AG04450 (cell line): Measurements from ENCODE around the gene NHS. TPM values are rescaled to one million over a fixed set of nuclear protein-coding genes. Genes with fewer than 3 reads are reported as not detected.
A peak's percentile ranks its signal among the peaks of the same experiment; 100 is the strongest.

Experiments
- CTCF ChIA-PET: fragments of 300-600, 350-600 bp; formaldehyde crosslinking; extraction: SDS; loops from one replicate; lab custom pipeline; 2022; ENCODE audit warnings: antibody characterized with exemption, inconsistent platforms; lab: Charles Lee
- POLR2A ChIA-PET: fragments of 350-600 bp; formaldehyde crosslinking; extraction: SDS; loops from one replicate; lab custom pipeline; 2021; ENCODE audit warnings: antibody characterized with exemption, inconsistent platforms; lab: Yijun Ruan, JAX
- DNase-seq: peaks from one replicate; pipeline ENCODE4 v3.0.0-alpha.2; 2011; ENCODE audit warnings: low read depth, low spot score
- H3K27ac ChIP-seq: one replicate; pipeline ENCODE4 v1.5.1; 2012; ENCODE audit warnings: low read depth, low read length, control low read depth
- H3K27me3 ChIP-seq: one replicate; pipeline ENCODE4 v1.6.0; 2012; ENCODE audit warnings: low read length; ENCODE audit not compliant: control insufficient read depth, insufficient read depth
- H3K4me3 ChIP-seq: 2 replicates; pipeline ENCODE4 v1.5.1; 2011; ENCODE audit warnings: mild to moderate bottlenecking, low read depth, low read length, control low read depth
- H3K9me3 ChIP-seq: 2 replicates; pipeline ENCODE4 v1.5.1; 2012; ENCODE audit warnings: low read length; ENCODE audit not compliant: control insufficient read depth, insufficient read depth
- polyA plus RNA-seq: library from polyadenylated mRNA; depleted of rRNA; stranded (reverse); fragments of >200 nt; gene quantifications from 2 replicates; pipeline ENCODE4 v1.2.3, GENCODE V29; 2011
- TF ChIP-seq, protein P1 (sequence below): IDR thresholded peaks from 2 replicates; pipeline ENCODE4 v1.5.1; 2011; ENCODE audit warnings: low read depth, low read length, control low read depth, inconsistent platforms

Gene NHS
- polyA plus RNA-seq, 1 experiment, result 2.0 TPM

DNA sequence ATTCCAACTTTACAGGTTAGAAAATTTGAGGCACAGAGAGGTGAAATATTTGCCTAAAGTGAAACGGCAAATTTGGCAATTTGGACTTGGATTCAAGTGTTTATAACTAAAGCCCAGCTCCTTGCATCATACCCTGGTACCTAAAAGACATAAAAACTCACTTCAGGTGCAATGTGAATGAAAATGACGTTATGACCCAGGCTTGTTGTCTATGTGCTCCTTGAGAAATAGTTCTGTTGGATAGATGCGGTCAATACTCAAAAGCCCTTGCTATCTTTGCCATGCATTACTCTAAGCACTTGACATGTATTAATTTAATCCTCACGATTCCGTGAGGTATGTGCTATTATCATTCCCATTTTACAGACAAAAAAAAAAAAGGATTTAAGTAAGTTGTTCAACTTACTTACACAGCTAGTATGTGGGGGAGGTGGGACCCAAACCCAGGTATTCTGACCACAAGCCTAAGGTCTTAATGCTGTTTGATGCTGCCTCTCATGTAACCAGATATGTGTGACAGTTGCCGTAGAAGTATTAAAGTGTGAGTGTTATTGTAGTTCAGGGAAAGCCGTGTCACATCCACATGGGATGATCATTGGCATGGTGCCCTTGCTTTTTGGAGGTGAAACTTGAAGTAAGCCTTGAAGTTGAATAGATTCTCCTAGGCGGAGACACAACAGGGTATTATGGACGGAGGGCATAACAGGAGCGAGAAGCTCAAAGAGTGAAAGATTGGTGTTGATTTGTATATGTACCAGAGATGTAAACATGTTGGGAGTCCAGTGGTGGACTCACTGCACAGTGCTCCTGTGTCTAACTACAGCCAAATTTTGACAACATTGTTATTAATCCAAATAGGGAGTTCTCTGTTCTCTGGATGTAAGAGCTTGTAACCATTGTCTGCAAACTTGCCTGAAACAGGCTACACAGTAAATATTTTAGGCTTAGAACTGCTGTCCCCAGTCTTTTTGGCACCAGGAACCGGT is 365.4 kb downstream of the NHS start:
- CTCF ChIA-PET, result no interaction called here
- POLR2A ChIA-PET, result interaction anchor here (0.7 kb wide), 1 partner anchor 69 kb away, joined by 7 read pairs; no protein-coding TSS in a partner anchor
- H3K4me3 ChIP-seq, result no peak overlapping the region

DNA sequence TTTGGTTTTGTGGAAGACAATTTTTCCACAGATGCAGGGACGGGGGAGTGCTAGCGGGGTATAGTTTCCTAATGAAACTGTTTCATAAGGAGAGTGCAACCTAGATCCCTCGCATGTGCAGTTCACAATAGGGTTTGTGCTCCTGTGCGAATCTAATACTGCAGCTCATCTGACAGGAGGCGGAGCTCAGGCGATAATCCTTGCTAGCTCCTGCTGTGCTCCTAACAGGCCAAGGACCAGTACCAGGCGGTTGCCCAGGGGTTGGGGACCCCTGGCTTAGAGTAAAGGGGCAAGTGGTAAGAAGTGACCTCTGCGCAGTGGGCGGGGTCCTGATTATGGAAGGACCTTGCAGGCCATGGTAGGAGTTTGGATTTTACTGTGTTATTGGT is 366.1 kb downstream of the NHS start:
- CTCF ChIA-PET, result no interaction called here
- Histone ChIP-seq H3K4me3 (no peak overlapping the region), H3K27me3 (no peaks in the 10 kb centered on the region), H3K27ac (no peak overlapping the region), H3K9me3 (no peaks in the 10 kb centered on the region)
- DNase-seq, result no peak
- POLR2A ChIA-PET, result no interaction called here
- TF ChIP-seq, protein P1, sequence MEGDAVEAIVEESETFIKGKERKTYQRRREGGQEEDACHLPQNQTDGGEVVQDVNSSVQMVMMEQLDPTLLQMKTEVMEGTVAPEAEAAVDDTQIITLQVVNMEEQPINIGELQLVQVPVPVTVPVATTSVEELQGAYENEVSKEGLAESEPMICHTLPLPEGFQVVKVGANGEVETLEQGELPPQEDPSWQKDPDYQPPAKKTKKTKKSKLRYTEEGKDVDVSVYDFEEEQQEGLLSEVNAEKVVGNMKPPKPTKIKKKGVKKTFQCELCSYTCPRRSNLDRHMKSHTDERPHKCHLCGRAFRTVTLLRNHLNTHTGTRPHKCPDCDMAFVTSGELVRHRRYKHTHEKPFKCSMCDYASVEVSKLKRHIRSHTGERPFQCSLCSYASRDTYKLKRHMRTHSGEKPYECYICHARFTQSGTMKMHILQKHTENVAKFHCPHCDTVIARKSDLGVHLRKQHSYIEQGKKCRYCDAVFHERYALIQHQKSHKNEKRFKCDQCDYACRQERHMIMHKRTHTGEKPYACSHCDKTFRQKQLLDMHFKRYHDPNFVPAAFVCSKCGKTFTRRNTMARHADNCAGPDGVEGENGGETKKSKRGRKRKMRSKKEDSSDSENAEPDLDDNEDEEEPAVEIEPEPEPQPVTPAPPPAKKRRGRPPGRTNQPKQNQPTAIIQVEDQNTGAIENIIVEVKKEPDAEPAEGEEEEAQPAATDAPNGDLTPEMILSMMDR, result no peak

More for the DNA sequence above, 365.4 kb downstream of the NHS start:
- Histone ChIP-seq H3K27ac (no peak overlapping the region), H3K27me3 (no peaks in the 10 kb centered on the region), H3K9me3 (no peaks in the 10 kb centered on the region)
- TF ChIP-seq, protein P1, result no peak
- DNase-seq, result no peak

DNA sequence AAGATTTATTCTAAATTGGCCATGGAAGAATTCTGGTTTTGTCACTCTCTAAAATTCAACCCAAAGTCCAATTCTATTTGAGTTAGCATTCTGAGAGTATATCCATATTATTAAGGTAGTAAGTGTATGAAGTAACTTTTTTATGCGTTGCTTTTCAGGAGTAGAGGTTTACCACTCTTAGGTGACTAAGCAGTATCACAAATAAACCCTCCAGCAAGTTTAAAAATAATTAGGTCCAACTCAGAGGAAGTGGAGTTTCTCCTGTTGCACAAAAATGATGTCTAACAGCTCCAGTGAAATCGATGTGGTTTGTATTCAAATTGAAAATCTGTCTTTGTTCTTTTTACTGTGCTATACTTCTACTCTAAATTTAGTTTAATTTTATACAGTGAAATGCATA is 368.9 kb downstream of the NHS start:
- TF ChIP-seq, protein P1, result no peak
- no peak for DNase-seq
- Histone ChIP-seq H3K4me3 (no peak overlapping the region), H3K27ac (no peak overlapping the region), H3K9me3 (no peaks in the 10 kb centered on the region), H3K27me3 (no peaks in the 10 kb centered on the region)
- CTCF ChIA-PET, result interaction anchor here (1.2 to 1.7 kb wide), 2 partner anchors 633 to 637 kb away, joined by 5 to 7 read pairs; no protein-coding TSS in a partner anchor
- POLR2A ChIA-PET, result interaction anchor here (0.6 kb wide), 1 partner anchor 10 kb away, joined by 3 read pairs; no protein-coding TSS in a partner anchor

DNA sequence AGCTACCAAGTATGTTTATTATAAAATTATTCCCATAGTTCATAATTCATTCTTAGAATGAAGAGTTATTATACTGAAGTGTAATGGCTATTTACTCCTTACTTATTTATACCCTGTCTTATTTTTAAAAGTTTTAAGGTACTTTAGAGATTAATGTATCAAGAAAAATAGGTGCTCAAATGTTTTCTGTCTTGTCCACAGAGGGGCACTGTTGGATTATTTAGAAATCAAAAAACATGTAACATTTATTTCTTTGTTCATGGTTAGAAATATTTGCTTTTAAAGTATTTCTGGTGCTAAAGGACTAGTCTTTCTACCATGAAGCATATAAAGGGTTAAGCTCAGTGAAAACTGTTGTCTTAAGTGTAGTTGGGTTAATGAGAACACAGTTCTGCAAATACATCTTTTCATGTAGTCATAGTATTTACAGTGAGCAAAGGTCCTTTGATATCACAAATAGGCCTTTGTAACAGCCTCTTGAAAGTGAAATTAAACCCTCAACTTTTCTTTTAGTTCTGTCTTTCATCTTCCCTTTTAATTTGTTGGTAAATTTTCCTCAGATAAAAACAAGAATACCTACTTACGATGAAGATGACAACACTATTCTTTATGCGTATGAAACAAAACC is 370.0 kb downstream of the NHS start:
- H3K9me3 ChIP-seq, result no peaks in the 10 kb centered on the region
- H3K4me3 ChIP-seq, result no peak overlapping the region
- ChIA-PET CTCF (interaction anchor here (0.5 to 1.7 kb wide), 4 partner anchors 12 to 665 kb away, joined by 3 to 7 read pairs (median 4); no protein-coding TSS in a partner anchor), POLR2A (no interaction called here)
- no peak overlapping the region for H3K27ac ChIP-seq
- TF ChIP-seq, protein P1, result peak; percentile 27
- DNase-seq, result no peak
- no peaks in the 10 kb centered on the region for H3K27me3 ChIP-seq
